ENCODE data around the gene BABAM2.
"Not testable (repeated sequence)": the region's sequence is repeated elsewhere in the genome, so short reads cannot be mapped to it uniquely, and the experiment has no call there.

The BABAM2 gene

GRCh38 chr2:27988718-27989117, 98.2 kb downstream of the BABAM2 start:
- no peak for DNase-seq

GRCh38 chr2:27989149-27989548, 98.6 kb downstream of the BABAM2 start:
- no peak for DNase-seq

- DNase-seq: no peak
Measured at GRCh38 chr2:27990030-27990590, 99.6 kb downstream of the BABAM2 start.

GRCh38 chr2:27991146-27991545, 100.6 kb downstream of the BABAM2 start:
- no peak for DNase-seq

- no peak for DNase-seq
Measured at GRCh38 chr2:27992787-27993401, 102.4 kb downstream of the BABAM2 start.

- DNase-seq: no peak
Measured at GRCh38 chr2:27993402-27993787, 102.9 kb downstream of the BABAM2 start.

GRCh38 chr2:27993950-27994728, 103.6 kb downstream of the BABAM2 start:
- DNase-seq: no peak

GRCh38 chr2:27996156-27996922, 105.8 kb downstream of the BABAM2 start:
- DNase-seq: no peak

GRCh38 chr2:28000287-28000686, 109.8 kb downstream of the BABAM2 start:
- no peak for DNase-seq

GRCh38 chr2:28002181-28002580, 111.7 kb downstream of the BABAM2 start:
- DNase-seq: no peak

GRCh38 chr2:28004086-28004485, 113.6 kb downstream of the BABAM2 start:
- DNase-seq: peak in 1 of 2 donors; percentile 17

GRCh38 chr2:28009732-28010131, 119.2 kb downstream of the BABAM2 start:
- DNase-seq: no peak

GRCh38 chr2:28011322-28011737, 120.8 kb downstream of the BABAM2 start:
- no peak for DNase-seq

- not testable (repeated sequence) for DNase-seq
Measured at GRCh38 chr2:28018474-28018873, 127.9 kb downstream of the BABAM2 start.

GRCh38 chr2:28019521-28019920, 129.0 kb downstream of the BABAM2 start:
- not testable (repeated sequence) for DNase-seq

- DNase-seq: no peak
Measured at GRCh38 chr2:28021898-28022297, 131.4 kb downstream of the BABAM2 start.

GRCh38 chr2:28025123-28025522, 134.6 kb downstream of the BABAM2 start:
- DNase-seq: no peak

GRCh38 chr2:28026230-28026629, 135.7 kb downstream of the BABAM2 start:
- DNase-seq: not testable (repeated sequence)

- no peak for DNase-seq
Measured at GRCh38 chr2:28028025-28028424, 137.5 kb downstream of the BABAM2 start.

GRCh38 chr2:28030600-28030999, 140.1 kb downstream of the BABAM2 start:
- no peak for DNase-seq

- DNase-seq: no peak
Measured at GRCh38 chr2:28032816-28033215, 142.3 kb downstream of the BABAM2 start.

GRCh38 chr2:28034696-28035095, 144.2 kb downstream of the BABAM2 start:
- DNase-seq: no peak

GRCh38 chr2:28035163-28035690, 144.7 kb downstream of the BABAM2 start:
- no peak for DNase-seq

All from stimulated activated CD4-positive, alpha-beta T cell treated with anti-CD3 and anti-CD28 coated beads, Interleukin-2, amount 100 ng/mL, for 24 hours (primary cell).